HG03196 (cell line): Measurements from ENCODE around the gene EEF2KMT.
"Not testable (repeated sequence)": the region's sequence is repeated elsewhere in the genome, so short reads cannot be mapped to it uniquely, and the experiment has no call there.

ENCODE experiments used
- ATAC-seq: cut with Tn5 transposase; IDR thresholded peaks from one replicate; pipeline ENCODE4 v1.9.1; 2021; ENCODE audit not compliant: unreplicated experiment

EEF2KMT gene

DNA sequence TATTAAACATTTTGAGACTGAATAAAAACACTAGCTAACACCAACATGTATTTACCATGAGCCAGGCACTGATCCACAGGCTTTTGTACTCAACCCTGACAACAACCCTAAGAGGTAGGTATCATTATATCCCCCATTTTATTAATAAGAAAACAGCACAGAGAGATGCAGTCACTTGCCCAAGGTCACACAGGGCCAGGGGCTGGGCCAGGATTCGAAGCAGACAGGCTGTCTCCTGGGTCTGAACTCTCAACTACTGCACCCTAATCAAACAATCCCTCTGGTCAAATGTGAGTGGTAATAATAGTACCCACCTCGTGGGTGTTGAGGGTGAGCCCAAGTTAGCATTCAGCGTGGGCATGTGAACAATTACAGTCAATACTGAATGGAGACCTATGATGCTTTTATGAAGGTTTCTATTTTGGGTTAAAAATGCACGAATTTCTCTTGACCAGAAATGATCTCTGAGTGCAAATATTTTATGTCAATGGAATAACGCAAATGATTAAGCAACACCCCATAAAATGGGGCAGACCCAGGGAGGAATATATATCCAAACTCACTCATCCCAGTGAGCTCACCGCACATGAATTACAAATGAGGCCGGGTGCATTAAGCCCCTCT is 1.0 kb downstream of the EEF2KMT start:
- ATAC-seq, result not testable (repeated sequence)

DNA sequence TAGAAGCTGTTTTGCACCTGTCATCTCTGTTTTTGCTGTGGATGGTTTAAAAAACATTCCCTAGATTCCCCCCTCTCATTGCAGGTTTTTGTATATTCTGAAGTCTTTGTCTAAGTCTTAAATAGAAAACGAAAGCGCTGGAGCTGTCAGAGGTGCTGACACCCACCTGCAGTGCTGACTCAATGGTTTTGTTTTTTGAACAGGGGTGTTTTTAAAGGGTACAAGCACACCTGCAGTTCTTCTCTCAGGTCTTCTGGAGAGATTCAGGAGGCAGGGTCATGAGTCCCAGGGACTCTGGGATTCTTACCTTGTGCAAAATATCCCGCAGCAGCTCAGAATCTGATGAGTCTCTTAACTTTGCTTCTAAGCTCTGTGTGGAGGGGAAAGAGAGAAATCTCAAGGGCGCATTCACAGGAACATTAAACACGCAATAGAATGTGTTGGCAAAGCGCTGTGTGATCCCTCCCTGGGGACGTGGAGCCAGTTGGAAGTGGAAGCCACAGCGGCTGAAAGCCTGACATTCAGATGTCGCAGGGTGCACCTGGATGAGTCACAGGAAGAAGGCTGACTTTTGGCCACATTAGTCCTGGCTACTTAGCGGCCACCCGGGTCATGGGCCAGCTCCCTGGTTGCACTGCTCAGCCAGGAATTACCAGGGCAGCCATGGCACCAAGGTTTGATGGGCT is 2.3 kb downstream of the EEF2KMT start:
- ATAC-seq, result not testable (repeated sequence)

DNA sequence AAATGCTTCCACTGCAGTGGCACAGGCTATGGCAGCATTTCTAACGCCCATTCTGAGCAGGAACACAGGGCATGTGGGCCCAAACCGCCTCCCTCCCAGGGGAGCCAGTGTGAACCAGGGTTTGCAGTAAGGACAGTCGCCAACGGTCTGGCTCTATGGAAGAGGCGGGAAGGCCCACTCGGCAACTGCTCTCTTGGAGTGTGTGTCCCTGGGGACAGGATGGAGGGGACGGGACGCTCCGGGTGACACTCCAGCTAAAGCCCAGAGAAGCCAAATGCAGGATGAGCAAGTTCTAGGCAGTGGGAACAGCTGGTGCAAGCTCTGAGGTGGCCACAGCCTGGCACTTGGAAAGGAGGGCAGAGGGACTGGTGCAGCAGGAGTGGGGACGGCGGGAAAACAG is 3.8 kb downstream of the EEF2KMT start:
- ATAC-seq, result not testable (repeated sequence)

DNA sequence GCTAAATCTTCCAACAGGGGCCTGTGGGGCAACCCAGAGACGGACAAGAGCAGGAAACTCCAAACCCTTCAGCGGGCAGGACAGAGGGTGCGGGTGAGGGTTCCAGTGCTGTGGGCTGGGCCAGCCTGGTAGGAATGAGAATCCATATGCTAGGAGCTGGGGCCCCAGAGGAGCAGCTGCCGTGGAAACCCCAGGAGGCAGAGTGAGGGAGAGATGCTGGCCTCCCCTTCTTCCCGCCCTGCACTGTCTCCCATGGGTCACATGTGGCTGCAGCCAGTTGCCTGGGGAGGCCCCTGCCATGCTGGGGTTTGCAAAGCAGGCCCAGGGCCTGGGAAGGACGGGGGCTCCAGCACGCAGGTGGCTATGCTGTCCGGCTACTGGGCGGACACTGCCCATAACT is 4.5 kb downstream of the EEF2KMT start:
- not testable (repeated sequence) for ATAC-seq

DNA sequence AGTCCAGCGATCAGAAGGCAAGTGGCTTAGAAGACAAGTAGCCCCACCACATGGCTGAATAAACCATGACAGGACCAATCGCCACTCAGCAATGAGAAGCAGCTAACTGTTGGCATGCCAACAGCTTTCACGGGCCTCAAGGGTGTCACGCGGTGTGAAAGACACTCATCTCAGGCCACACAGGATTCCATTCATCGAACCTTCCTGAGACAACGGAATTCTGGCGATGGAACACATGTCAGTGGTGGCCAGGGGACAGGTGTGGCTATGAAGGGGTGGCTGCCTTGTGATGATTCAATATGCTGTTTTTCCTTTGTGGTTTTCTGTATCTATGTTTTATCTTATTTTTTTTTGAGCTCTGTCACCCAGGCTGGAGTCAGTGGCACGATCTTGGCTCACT is 7.0 kb downstream of the EEF2KMT start:
- not testable (repeated sequence) for ATAC-seq

DNA sequence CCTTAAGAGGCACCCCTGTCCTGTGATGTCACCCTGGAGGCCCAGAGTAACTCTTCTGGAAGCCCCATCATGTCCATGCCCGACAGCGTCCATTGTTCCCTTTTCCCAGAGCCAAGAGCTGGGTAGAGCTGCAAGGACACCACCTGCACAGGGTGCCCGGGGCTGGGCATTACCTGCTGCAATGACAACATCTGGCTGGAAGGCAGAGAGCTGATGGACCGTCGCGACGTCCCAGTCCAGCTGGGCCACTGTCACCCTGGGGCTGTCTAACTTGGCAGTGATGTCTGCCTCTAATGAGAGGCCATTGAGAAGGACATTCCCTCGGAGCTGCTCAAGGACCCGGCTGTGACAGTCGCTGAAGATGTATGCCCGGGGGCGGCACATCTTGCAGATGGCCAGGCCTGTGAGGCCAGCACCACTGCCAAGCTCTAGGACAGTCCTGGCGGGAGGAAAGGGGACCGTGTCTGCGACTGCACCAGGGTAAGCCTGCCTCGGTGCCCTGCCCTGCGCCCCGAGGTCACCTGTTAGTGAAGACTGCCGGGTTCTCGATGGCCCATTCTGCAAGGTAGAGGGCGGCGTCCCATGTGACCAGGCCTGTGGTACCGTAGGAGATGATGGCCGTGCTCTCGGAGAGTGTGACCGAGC is 7.6 kb downstream of the EEF2KMT start:
- ATAC-seq, result not testable (repeated sequence)

DNA sequence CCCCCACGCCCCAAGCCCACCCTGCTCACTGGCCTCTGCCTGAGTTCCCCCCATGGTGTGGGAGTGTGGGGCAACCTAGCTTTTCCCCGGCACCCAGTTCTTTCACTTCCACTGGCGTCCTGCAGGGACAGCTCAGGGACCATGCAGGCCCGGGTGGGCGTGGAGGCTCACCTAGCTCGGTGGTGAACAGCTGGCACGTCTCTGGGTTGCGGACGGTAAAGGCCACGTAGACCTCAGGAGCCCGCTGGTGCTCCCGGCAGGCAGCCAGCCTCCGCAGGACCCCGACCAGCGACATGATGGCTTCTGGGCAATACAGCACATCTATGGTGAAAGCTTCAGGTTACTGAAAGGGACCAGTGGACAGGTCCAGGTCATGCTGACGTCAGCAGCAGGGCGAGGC is 8.7 kb downstream of the EEF2KMT start:
- ATAC-seq, result not testable (repeated sequence)

DNA sequence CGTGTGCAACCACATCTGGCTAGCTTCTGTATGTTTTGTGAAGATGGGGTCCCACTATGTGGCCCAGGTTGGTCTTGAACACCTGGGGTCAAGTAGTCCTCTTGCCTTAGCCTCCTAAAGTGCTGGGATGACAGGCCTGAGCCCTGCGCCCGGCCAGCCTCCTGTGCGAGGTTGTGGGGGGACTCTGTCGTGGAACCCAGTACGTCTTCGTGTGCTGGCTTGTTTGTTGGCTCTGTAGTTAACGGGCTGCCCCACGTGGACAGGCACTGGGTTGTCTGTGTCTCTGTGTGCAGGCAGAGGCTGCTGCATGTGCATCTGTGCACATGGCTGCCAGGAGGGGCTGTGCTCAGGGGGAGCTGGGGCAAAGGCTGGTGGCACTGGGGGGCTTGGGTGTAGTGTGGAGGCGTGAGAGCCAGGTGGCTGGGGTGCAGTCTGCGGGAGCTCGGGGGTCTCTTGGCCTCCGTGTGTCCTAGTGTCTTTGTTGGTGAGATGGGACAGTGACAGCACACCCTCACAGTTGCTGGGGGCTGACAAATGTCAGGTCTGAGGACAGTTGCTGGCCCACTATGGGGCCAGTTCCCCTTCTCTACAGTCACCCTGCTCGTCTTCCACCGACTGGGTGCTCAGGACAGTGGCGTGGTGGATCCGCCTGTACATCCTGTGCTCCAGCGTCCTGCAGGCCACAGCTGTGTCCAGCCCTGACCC is 9.4 kb downstream of the EEF2KMT start:
- ATAC-seq, result not testable (repeated sequence)

DNA sequence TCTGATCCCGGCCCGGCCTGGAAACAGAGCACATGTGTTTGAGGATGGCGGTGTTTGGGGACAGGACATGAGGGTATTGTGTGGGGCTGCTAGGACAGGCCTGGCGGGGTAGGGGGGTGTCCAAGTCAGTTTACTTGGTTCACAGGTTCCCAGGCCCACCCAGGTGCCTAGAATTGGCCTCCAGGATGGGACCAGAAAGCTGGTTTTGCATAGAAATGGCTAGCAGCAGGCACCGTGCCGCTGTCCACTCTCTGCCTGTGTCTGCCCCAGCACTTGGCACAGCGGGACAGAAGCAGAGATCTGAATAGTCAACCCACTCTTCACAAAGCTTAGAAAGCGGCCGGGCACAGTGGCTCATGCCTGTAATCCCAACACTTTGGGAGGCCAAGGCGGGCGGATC is 11.9 kb downstream of the EEF2KMT start:
- not testable (repeated sequence) for ATAC-seq

DNA sequence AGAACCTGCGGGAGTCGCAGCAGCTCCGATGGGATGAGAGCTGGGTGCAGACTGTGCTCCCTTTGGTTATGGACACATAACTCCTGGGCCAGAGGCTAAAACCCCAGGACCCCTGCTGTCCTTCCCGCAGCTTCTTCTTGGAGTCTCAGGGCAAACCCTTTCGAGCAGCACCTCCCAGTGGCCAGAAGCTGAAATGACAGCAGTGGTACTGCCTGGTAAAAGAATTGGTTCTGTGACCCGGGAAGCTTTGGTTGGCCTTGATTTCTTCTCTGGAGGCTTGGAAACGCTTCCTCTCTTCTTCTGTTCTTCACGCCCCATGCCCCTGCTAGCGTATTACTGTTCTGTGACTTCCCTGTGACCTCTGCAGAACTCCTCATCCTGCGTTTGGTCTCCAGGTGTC is 12.8 kb downstream of the EEF2KMT start:
- ATAC-seq, result not testable (repeated sequence)

DNA sequence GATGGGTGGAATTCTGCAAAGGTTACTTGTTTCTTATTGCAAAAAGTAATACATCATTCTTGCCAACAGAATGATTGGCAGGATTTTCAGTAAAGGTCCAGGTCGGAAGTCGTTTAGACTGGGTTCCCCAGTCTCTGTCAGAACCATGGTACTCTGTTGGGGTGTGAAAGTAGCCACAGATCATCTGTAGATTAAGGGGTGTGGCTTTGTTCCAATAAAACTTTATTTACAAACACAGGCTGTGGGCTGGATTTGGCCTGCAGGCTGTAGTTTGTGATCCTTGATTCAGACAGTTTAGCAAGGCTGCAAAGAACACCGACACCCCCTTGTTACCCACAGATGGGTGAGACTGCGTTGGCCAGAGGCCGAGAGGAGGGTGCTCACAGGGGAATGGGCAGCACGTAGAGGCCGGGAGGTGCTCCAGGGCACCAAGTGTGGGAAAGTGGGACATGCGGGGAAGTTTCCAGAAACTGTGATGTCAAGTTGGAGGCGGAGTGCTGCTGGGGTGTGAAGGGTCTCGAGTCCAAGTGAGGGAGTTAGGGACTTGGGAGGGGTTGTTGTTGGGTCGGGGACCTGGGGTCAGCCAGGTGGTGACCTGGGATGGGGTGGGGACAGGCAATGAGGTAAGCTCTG is 13.4 kb downstream of the EEF2KMT start:
- ATAC-seq, result not testable (repeated sequence)

DNA sequence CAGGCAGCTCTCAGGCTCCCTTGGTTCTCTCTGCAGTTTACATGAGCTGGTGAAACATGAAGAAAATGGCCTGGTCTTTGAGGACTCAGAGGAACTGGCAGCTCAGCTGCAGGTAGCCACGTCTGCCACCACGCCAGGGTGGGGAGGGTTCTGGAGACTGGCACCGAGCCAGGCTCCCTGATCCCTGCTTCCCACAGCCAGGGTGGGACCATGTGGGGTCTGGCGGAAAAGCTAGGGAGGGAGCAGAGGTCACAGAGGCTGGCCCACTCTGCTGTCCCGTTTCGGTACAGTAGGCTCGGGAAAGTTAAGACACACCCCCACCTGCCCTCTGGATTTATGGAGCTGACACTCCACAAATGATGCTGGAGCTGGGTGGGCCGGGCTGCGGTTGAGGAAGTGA is 13.9 kb downstream of the EEF2KMT start:
- ATAC-seq, result not testable (repeated sequence)

DNA sequence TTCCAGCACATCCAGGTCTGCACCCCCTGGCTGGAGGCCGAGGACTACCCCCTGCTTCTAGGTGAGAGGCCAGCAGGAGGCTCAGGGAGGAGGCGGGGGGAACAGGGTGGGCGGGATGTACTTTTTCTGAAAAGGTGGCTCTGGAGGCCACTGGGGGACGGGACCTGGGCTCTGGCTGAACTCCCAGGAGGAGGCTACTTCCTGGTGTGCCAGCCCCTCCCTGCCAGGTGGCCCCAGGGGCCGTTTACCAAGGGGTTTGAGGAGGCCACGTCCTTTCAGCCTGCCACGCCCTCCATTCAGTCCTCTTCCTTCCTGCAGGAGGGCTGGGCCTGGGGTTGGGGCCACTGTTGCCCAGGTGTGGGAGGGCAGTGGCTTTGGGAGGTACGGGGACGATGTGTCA is 16.6 kb downstream of the EEF2KMT start:
- not testable (repeated sequence) for ATAC-seq

DNA sequence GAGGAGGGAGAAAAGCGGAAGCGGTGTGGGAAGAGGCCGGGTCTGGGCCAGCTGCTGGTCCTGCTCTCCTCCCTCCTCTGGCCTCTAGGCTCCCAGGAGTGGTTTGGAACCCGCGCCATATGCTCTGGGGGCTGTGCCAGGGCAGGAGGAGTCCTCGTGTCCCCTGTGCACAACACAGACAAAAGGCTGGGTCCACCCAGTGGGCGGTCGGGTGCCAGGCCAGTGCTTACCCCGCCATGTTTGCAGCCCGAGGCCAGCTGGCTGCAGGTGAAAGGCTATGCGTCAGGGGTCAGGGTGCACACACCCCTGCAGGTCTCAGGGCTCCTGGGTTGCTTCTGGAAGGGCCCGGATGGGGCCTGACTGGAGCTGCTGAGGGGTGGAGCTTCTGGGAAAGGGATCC is 17.1 kb downstream of the EEF2KMT start:
- not testable (repeated sequence) for ATAC-seq

DNA sequence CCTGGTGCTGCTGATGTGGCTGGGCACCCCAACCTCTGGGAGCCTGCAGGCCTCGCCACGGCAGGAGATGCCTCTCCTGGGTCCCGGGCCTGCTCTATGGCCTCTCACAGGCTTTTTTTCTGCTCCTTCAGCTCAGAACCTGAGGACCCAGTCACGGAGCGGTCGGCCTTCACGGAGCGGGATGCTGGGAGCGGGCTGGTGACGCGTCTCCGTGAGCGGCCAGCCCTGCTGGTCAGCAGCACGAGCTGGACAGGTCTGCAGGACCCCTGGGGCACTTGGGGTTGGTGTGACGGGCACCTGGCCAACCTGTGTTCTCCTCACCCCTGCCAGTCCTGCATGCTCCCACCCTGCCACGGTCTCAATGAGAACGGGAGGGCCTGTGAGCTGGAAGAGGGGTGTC is 19.0 kb downstream of the EEF2KMT start:
- no peak for ATAC-seq

DNA sequence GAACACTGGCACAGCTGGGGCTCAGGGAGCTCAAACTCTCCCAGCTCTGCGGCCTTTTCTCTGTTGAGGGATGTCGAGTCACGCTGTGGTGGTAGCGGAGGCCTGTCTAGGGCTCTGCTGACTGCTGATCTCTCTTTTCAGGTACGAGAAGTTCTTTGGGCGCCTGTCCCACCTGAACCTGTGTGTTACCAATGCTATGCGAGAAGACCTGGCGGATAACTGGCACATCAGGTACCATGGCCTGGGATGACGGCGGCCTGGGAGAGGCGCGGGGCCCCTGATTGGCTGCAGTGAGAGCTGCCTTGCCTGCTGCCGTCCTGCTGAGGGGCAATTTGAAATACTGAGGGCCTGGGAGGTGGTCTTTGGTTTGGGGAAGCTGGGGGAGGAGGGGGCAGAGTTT is 20.3 kb downstream of the EEF2KMT start:
- no peak for ATAC-seq

DNA sequence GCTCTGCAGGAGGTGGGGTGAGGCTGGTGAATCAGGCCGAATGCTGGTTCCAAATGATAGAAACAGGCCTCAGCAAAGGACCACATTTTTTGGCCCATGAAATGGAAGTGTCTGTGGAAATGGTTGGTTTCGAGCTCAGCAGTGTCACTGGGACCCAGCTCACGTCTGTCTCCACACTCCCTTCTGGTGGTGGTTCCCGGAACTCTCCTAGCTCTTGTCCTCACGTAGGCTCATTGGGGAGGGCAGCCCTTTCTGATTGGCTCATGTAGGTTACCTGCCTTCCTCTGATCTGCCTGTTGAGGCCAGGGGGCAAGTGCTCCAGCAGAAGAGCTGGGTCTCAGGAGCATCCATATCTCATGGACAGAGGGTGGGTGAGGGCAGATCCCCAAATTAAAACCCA is 22.0 kb downstream of the EEF2KMT start:
- ATAC-seq, result no peak

DNA sequence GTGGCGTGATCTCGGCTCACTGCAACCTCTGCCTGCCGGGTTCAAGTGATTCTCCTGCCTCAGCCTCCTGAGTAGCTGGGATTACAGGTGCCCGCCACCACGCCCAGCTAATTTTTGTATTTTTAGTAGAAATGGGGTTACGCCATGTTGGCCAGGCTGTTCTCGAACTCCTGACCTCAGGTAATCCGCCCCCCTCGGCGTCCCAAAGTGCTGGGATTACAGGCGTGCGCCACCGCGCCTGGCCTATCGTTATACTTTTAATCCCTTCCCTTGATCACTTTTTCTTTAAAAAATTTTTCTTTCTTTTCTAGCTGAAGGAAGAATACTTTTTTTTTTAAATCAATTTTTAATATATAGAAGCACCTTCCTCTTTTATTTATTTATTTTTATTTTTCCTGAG is 23.8 kb downstream of the EEF2KMT start:
- not testable (repeated sequence) for ATAC-seq

DNA sequence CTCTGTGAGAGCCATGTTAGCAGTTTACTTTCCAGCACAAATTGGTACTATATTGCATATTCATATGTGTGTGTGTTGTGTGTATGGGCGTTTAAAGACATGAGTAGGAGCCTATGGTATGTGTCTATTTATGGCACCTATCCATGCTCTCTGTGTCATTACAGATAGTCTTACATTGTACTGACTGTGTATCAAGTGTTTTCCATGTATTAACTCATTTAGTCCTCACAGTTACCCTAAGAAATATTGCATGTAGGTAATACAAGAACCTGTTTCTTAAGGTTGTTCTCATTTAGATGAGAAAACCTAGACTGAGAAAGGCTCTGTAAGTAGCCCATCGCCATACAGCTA is 24.3 kb downstream of the EEF2KMT start:
- no peak for ATAC-seq

DNA sequence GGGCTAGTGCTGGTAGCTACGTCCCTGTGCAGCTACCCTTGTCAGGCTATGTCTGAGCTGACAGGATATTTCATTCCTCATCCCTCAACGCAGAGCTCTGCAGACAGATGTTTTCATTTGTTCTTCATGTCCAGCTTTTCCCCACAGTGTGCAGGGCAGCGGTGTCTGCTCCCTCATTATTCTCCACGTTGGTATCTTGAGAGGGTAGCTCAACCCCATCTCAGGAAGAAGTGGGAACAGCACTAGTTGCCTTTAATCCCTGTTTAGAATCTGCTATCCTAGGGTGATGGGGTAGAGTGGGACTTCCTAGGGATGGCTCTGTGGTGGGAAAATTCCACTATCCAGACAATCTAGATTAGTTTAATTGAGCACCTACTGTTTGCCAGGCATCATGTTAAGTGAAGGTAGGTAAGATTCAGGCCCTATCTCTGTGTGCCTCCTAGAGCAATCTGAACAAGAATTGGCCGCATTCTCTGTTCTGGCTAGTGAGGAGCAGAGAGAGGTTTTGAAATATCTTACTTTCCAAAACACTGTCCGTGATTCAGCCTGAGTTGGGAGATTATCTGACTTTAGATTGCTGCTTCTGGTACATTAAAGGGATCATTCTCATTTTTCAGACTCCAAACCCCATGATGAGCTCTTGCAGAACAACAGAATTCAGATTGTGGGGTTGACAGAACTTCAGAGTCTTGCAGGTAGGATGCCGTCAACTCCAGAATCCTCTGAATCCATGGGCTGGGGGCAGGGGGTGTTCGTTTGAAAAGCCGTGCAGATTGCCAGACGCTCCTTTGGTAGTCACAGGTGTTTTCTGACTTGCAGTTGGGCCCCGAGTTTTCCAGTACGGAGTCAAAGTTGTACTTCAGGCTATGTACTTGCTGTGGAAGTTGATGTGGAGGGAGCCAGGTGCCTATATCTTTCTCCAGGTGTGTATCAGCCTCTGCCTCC is 25.0 kb downstream of the EEF2KMT start:
- no peak for ATAC-seq
